Stimulated activated CD4-positive, alpha-beta T cell treated with anti-CD3 and anti-CD28 coated beads, TNF-alpha, amount 100 ng/mL, for 4 hours (primary cell): Measurements from ENCODE around the gene RAC2.
A peak's percentile ranks its signal among the peaks of the same experiment; 100 is the strongest.

Experiments
- DNase-seq, 3 experiments: peaks; one replicate each; pipeline ENCODE4 v3.0.0-alpha.2; 2020; ENCODE audit warnings: low read depth in 3 of 3

RAC2 gene

GRCh38 chr22:37244114-37244921 is at the start of gene RAC2:
Gene RAC2, minus strand, starts transcription at chr22:37244269. Its CDS starts 121 bp downstream, at chr22:37244148.
- DNase-seq, result peak; percentile 81 to 82 (median 82)

GRCh38 chr22:37293172-37293571 is 49.1 kb upstream of the RAC2 start:
- DNase-seq, result no peak

GRCh38 chr22:37292641-37293040 is 48.6 kb upstream of the RAC2 start:
- no peak for DNase-seq

- no peak for DNase-seq
Observed at GRCh38 chr22:37291559-37292298, 47.7 kb upstream of the RAC2 start.

- DNase-seq, result no peak
Observed at GRCh38 chr22:37290737-37291136, 46.7 kb upstream of the RAC2 start.

- DNase-seq, result no peak
Observed at GRCh38 chr22:37289156-37289735, 45.2 kb upstream of the RAC2 start.

- DNase-seq, result no peak
Observed at GRCh38 chr22:37288521-37288920, 44.5 kb upstream of the RAC2 start.

GRCh38 chr22:37287550-37287951 is 43.5 kb upstream of the RAC2 start:
- no peak for DNase-seq

- DNase-seq, result no peak
Observed at GRCh38 chr22:37285937-37286336, 41.9 kb upstream of the RAC2 start.

GRCh38 chr22:37284805-37285355 is 40.8 kb upstream of the RAC2 start:
- DNase-seq, result no peak

- no peak for DNase-seq
Observed at GRCh38 chr22:37284126-37284804, 40.2 kb upstream of the RAC2 start.

- DNase-seq, result no peak
Observed at GRCh38 chr22:37283393-37283937, 39.4 kb upstream of the RAC2 start.

GRCh38 chr22:37282385-37282677 is 38.3 kb upstream of the RAC2 start, which contains the start of gene CYTH4:
Gene CYTH4, plus strand, starts transcription at chr22:37282508. Its CDS starts 62 bp downstream, at chr22:37282570.
- DNase-seq, result peak; percentile 43 to 73 (median 54)

GRCh38 chr22:37281646-37282384 is 37.7 kb upstream of the RAC2 start:
- no peak for DNase-seq

GRCh38 chr22:37281195-37281594 is 37.1 kb upstream of the RAC2 start:
- no peak for DNase-seq

GRCh38 chr22:37280718-37281117 is 36.6 kb upstream of the RAC2 start:
- DNase-seq, result no peak

GRCh38 chr22:37279331-37280181 is 35.5 kb upstream of the RAC2 start:
- no peak for DNase-seq

- no peak for DNase-seq
Observed at GRCh38 chr22:37278261-37278660, 34.2 kb upstream of the RAC2 start.

GRCh38 chr22:37277384-37277783 is 33.3 kb upstream of the RAC2 start:
- no peak for DNase-seq

GRCh38 chr22:37276776-37277175 is 32.7 kb upstream of the RAC2 start:
- no peak for DNase-seq
